G401 (cell line): ENCODE data around the gene AFF3. TPM values are rescaled to one million over a fixed set of nuclear protein-coding genes. Genes with fewer than 3 reads are reported as not detected.

Experiments used
- DNase-seq: peaks from one replicate; pipeline ENCODE4 v3.0.0-alpha.2; 2015; ENCODE audit warnings: low spot score
- in situ Hi-C: cut with HindIII; loops from 2 replicates; pipeline ENCODE4 v1.10.0; 2016; ENCODE audit warnings: low sequenced_read_pairs, mixed read lengths
- total RNA-seq: library from RNA; depleted of rRNA; stranded (reverse); fragments of >200 nt; shearing (Covaris generic); gene quantifications from 2 replicates; pipeline ENCODE4 v1.2.3, GENCODE V29; 2014

Gene AFF3
- total RNA-seq, 1 experiment from 2014 or later, result 3.0 TPM

GRCh38 chr2:99653433-99653832, 489.0 kb downstream of the AFF3 start:
- in situ Hi-C loops, result no loop called here
- no peak for DNase-seq

GRCh38 chr2:99652862-99653261, 489.5 kb downstream of the AFF3 start:
- no peak for DNase-seq
- in situ Hi-C loops, result no loop called here

- no peak for DNase-seq
- in situ Hi-C loops, result no loop called here
Observed at GRCh38 chr2:99651930-99652670, 490.3 kb downstream of the AFF3 start.

DNA sequence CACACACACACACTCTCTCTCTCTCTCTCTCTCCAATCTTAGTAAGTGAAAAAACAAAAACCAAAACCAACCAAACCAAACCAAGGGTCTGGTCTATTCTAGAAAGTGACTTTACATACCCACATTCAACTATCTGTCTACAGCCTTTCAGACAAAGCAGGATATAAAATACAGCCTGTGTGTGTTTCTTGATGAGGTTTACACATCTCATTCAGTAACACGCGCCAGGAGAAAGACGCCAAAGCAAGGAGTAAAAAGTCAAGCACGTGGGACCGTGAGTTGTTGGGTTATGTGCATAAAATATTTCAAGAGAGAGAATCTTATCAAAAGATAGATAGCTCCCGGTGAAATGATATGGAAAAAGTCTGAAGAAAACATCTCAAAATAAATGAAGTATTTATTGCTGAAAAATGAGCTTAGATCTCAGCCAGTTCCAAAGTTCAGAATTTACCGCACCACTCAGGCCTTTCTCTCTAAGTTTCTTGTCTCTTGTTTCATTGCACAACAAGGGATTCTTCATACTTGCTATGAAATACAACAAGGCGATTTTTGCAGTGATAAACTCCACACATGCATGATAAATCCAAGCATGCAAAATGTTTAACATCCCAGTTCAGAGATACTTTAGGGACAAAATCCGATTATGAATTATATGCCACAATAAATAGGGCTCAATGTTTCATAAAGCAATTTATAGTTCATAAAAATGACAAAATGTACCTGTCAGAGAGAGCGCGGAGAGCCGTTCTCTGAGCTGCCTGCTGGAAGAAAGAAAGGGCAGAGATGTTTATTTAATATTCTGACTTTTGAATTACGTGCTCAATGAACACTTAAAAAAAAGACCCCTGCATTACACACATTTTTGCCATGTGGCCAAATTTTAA, 493.2 kb downstream of the AFF3 start:
- in situ Hi-C loops, result no loop called here
- no peak for DNase-seq

GRCh38 chr2:99648178-99648844, 494.1 kb downstream of the AFF3 start:
- in situ Hi-C loops, result no loop called here
- DNase-seq, result peak; percentile 64

DNA sequence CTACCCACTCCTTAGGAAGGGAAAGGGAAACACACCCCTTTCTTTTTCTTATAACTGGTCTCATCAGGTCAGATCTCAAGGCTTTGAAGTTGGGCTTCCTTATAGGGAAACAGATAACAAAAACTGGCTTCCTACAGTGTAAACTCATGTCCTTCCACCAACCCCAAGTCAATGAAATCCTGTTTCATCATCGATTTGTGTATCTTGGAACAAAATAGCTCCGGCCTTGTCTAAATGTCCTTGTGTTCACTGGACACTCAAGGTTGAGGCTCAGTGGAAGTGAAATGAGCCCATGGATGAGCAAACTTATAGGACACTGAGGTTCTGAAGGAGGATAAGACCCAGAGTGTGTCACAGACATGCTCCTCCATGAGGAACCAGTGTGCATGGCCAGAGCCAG, 496.4 kb downstream of the AFF3 start:
- in situ Hi-C loops, result no loop called here
- no peak for DNase-seq

DNA sequence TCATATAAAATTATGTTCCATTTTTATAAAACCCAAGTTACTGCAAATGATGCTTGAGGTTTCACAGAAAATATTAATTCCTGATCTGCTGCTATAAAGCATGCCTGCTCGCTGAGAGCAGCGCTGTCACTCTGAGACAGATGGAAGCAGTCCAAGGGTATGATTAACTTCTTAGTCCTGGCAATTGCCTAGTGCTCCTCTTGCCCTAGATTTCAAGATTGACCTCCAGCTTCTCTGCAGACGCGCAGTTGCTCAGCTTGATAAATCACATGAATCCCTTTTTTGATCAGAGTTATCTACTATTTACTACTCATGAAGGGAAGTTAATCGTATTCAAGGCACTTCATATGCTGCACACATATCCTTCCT, 498.0 kb downstream of the AFF3 start:
- DNase-seq, result peak; percentile 78
- in situ Hi-C loops, result no loop called here

DNA sequence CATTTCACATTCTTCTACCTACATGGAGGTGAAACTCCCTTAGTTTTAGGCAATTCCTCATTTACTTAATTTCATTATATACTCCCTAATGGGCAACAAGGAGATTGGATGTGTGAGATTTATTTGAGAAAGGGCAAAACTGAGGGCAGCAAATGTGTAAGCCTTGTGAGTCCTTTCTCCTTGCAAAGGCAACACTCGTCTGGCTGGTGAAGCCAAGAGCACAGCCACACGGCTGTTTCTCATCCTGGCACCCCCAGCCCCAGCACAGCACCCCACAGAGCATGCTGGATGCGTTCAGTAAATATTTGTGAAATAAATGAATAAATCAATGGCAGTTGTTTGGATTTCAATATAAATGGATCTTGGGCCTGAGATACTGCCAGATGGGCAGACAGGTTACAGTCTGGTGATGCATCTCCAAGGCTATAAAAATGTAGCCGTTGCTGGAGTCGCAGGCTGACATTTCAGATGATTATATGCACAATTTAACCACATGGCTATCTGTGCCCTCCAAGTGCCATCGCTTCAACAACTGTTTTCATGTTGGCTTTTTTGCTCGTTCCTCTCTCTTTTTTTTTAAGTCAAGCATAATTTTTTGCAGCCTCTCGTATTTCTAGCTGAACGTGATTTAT, 498.5 kb downstream of the AFF3 start:
- in situ Hi-C loops, result no loop called here
- DNase-seq, result peak; percentile 76

GRCh38 chr2:99641999-99642398, 500.4 kb downstream of the AFF3 start:
- in situ Hi-C loops, result no loop called here
- DNase-seq, result no peak

DNA sequence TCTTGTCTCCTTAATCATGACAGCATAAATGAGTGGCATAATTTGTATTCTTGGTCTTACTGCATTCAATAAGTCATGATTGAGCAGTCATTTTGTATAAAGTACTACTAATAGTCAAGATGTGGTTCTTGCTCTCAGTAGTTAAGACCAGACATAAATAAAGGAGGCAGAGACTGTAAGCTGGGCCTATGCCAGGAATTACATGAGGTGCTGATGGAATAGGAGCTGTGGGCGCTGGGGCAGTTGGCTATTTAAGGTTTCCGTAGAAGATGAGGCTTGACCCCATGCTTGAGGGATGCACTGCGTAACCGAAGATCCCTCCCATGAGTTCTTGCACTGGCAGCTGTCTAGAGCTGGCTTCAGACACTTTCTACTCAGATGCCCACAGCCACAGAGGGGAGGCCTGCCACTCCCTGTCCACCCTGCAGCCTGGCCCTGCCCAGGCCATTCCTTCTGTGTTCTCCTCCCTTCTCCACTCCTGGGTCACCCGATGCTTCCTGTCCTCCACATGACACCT, 501.7 kb downstream of the AFF3 start:
- DNase-seq, result no peak
- in situ Hi-C loops, result no loop called here

- DNase-seq, result no peak
- in situ Hi-C loops, result no loop called here
Observed at GRCh38 chr2:99638791-99639190, 503.6 kb downstream of the AFF3 start.

GRCh38 chr2:99637159-99637697, 505.2 kb downstream of the AFF3 start:
- DNase-seq, result no peak
- in situ Hi-C loops, result no loop called here

DNA sequence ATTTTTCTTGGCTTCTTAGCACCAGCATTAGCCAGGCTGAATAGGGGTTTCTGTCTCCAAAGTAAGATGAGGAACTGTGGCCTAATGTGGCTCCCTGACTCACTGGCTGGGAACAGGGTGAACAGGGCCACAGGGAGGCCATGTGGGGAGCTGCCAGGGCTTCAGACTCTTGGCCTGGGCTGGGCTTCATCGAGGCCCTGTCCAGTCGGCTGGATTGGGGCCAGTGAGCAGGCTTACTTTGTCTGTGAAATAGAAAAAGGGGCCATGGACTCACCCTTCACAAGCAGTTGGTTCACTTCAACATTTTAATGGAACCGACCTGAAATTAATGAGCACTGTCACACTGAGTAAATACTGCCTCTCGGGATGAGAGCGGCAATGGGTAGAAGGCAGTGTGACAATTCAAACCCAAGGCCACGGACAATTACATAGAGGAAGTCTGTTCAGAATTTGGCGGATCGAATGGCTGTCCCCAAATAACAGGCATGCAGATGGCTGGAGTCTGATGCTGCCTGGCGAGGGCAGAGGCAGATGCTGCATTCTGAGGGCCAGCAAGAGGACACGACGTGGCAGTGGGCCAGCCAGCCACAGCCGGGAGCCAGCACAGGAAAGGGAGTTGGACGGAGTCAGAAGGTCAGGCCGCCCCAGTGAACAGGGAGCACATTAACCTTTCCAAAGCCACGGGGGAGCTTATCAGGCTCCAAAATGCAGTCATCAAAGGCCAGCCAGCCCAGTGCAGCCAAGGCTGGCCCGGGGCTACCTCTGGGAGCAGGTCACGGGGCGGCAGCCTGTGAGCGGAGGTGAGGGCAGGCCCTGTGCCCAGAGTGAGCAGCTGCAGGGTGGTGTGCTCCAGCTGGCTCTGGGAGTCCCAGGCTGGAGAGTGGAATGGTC, 506.0 kb downstream of the AFF3 start:
- DNase-seq, result peak; percentile 80
- in situ Hi-C loops, result no loop called here

DNA sequence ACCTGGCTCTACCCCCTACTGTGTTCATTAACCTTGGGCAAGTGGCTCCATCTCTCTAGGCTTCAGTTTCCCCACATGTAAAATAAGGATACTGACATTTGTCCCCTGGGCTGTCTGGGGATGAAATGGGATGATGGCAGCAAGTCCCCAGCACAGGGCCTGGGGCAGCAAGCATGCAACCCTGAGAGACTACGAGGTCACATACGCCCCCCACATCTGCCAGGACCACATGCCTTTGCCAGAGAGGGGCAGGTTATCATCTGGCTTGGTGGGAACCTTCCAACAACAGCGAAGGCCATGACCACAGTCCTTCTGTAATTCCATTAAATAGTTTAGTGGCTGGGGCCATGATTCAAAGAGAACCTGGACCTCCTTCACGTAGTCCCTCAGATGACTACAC, 506.7 kb downstream of the AFF3 start:
- in situ Hi-C loops, result no loop called here
- no peak for DNase-seq

DNA sequence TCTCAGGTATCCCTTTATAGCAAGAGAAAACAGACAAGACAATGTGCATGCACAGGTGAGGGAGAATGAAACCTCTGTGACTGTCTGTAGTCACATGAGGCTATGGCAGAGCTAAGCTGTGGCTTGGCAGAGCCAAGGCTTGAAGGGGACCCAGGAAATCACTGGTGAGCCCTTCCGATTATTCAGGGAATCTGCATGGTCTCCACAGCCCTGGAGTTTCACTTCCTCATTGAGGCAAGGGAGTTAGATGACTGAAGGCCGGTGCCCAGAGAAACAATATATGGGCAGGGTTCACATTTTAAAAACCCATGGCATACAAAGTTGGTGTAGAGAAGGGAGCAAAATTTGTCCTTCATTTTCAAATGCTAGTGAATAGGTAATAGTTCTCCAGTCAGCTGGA, 508.2 kb downstream of the AFF3 start:
- DNase-seq, result no peak

DNA sequence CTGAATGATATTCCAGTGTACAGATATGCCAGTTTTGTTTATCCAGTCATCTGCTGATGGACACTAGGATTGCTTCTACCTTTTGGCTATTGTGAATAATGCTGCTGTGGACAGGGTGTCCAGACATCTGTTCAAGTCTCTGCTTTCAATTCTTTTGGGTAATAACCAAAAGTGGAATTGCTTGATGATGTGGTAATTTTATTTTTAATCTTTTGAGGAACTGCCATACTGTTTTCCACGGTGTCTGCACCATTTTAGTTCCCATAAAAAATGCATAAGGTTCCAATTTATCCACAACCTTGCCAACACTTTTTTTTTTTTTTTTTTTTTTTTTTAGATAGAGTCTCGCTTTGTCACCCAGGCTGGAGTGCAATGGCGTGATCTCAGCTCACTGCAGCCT, 510.7 kb downstream of the AFF3 start:
- in situ Hi-C loops, result no loop called here

More for the DNA sequence above, 508.2 kb downstream of the AFF3 start:
- in situ Hi-C loops, result no loop called here

GRCh38 chr2:99629320-99629719, 513.1 kb downstream of the AFF3 start:
- DNase-seq, result no peak
- in situ Hi-C loops, result no loop called here

More for the DNA sequence above, 510.7 kb downstream of the AFF3 start:
- DNase-seq, result no peak

DNA sequence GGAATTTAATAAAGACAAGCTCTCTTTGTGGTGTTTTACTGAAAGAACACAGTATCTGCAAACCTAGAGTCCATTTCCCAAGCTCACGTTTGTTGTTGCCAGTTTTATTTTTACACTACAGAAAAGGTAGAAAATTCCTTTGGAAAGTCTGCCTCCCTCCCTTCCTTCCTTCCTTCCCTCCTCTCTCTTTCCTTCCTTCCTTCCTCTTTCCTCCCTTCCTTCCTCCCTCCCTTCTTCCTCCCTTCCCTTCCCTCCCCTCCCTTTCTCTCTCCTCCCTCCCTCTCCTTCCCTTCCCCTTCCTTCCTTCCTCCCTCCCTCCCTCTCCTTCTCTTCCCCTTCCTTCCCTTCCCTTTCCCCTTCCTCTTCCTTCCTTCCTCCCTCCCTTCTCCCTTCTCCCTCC, 516.2 kb downstream of the AFF3 start:
- no peak for DNase-seq
- in situ Hi-C loops, result no loop called here
